ENCODE data around the gene CFH. TPM values are rescaled to one million over a fixed set of nuclear protein-coding genes. Genes with fewer than 3 reads are reported as not detected.
"Not testable (repeated sequence)": the region's sequence is repeated elsewhere in the genome, so short reads cannot be mapped to it uniquely, and the experiment has no call there.

Gene CFH
- total RNA-seq = 5.0 and 28.0 TPM in 2 replicates

GRCh38 chr1:196651637-196652215, at the start of gene CFH:
CFH (plus strand) TSS chr1:196652043; CDS start chr1:196652118, 75 bp downstream.
- DNase-seq (ENCODE audit: low read depth in 2 of 2) = peak in 1 of 2 donors; percentile 70

- DNase-seq (ENCODE audit: low read depth in 2 of 2) = no peak
Measured at GRCh38 chr1:196603651-196604050, 48.2 kb upstream of the CFH start.

DNA sequence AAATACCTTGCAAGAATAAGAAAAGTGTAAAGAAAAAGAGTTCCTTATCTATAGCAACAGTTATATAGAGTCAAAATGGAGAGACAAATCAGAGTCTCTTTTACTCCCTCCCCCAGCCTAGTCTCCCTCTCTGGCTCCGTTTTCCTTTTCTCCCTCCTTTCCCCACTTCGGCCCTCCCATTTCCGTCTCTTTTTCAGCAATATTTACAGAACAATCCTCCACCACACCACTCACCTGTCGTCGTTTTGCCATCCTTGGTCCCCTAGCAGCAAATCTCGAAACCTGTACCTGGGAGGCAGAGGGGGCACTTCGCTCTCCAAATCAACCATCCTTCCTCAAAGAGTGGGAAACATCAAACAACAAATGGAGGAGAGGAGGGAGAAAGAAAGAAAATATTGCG, 43.9 kb upstream of the CFH start:
- DNase-seq (ENCODE audit: low read depth in 2 of 2) = no peak

- peak; percentile 3 to 22 for DNase-seq (ENCODE audit: low read depth in 2 of 2)
Measured at GRCh38 chr1:196608390-196609369, 43.2 kb upstream of the CFH start, which contains the start of gene KCNT2. KCNT2 (minus strand) TSS chr1:196608440; CDS start chr1:196608309, 131 bp downstream.

- no peak for DNase-seq (ENCODE audit: low read depth in 2 of 2)
Measured at GRCh38 chr1:196609370-196609737, 42.5 kb upstream of the CFH start.

DNA sequence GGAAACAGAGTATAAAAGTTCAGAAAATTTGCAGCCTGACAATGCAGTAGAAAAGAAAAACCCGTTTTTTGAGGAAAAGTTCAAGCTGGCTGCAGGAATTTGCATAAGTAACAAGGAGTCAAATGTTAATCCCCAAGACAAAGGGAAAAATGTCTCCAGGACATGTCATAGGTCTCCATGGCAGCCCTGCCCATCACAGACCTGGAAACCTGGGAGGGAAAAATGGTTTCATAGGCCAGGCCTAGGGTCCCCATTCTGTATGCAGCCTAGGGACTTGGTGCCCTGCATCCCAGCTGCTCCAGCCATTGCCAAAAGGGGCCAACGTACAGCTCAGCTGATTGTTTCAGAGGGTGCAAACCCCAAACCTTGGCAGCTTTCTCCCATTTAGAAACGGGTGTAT, 40.0 kb upstream of the CFH start:
- no peak for DNase-seq (ENCODE audit: low read depth in 2 of 2)

DNA sequence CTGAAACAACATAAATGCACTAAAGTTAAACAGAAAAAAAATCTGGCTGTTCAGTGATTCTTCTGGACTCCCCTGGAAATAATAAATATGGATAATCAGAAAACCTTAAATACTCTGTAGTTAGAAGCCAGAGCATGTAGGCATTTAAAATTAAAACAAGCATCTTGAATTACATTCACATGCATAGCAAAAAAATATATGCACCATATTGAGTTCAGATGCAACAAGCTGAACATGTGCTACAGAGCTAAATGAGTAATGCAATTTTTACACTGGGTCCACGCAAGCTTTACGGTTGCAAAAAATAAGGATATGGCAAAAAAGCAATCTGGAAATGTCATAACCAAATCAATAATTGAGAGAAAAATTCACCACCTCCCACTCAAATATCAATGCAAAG, 32.1 kb upstream of the CFH start:
- no peak for DNase-seq (ENCODE audit: low read depth in 2 of 2)

DNA sequence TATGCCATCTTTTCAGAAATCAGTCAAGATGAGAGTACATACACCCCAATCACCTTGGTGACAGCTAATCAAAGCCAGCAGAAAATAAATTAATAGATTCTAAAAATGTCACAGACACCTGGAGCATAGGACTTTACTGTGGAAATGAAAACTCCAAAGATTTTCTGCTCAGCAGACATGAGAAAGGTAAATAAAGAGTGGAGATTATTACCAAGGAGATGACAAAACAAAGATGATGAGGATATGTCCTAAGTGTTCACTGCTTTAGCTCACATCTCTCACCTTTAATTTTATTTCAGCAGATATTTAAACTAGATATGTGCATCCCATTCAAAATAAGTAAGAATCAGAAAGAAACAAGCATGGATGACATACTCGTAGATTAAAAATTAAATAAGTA, 28.8 kb upstream of the CFH start:
- DNase-seq (ENCODE audit: low read depth in 2 of 2) = no peak

GRCh38 chr1:196628838-196629237, 23.0 kb upstream of the CFH start:
- DNase-seq (ENCODE audit: low read depth in 2 of 2) = no peak

- no peak for DNase-seq (ENCODE audit: low read depth in 2 of 2)
Measured at GRCh38 chr1:196637606-196638005, 14.2 kb upstream of the CFH start.

DNA sequence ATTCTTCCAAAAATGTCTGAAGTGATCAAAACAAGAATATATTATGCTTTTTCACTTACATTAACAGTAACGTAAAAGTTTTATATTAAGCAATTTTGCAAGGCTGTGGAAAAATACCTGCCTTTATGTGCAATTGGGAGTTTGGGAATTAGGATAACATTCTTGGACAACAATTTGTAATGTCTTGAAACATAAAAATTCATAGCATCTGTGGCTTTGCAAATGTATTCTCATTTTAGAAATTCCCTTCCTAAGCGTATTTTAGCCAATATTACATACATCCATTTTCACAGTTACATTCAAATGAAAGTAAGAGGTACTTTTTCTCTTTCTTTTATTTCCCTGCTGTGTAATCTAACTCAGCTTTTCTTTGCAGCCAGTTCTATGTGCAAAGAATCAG, 13.4 kb upstream of the CFH start:
- DNase-seq (ENCODE audit: low read depth in 2 of 2) = no peak

DNA sequence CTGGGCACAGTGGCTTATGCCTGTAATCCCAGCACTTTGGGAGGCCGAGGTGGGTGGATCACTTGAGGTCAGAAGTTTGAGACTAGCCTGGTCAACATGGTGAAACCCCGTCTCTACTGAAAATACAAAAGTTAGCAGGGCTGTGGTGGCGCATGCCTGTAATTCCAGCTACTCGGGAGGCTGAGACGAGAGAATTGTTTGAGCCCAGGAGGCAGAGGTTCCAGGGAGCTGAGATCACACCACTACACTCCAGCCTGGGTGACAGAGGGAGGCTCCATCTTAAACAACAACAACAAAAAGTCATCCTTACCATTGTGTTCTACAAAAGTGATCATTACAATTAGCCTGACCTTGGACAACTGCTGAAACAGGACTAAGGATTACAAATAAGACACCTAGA, 12.6 kb upstream of the CFH start:
- not testable (repeated sequence) for DNase-seq (ENCODE audit: low read depth in 2 of 2)

DNA sequence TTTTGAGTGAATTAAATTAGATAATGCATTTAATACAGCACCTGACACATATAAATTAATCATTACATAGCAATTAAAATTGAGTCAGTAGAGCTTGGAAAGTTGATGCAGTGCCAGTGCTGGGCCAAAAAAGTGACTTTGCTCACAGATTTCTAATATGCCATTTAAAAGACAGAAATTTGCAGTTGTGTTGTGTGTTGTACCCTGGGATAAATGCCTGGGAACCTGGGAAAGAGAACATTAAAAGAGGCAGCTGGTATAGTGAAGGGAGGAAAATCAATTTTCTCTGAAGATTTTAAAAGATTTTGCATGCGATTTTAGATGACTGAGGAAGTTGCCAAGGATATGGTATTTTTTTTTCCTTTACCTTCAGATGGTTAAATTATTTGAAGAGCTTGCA, 10.9 kb upstream of the CFH start:
- DNase-seq (ENCODE audit: low read depth in 2 of 2) = no peak

DNA sequence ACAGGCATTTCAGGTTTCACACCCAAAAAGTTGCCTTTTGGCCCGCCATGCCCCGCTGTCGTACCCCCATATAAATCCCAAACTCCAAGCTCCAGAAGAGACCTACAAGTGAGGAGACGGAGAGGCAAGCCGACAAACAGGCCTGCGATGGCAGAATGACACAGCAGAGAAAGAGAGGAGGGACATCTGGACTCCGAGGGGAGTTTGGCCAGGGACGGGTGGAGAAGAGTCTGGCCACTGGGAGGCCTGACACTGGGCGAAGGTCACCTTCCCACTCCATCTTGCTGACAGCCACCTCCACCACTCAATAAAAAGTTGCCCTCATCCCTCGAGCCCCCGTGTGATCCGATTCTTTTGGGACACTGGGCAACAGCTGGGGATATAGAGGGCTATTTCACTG, 1.9 kb upstream of the CFH start:
- no peak for DNase-seq (ENCODE audit: low read depth in 2 of 2)

- DNase-seq (ENCODE audit: low read depth in 2 of 2) = no peak
Measured at GRCh38 chr1:196650403-196650802, 1.4 kb upstream of the CFH start.

DNA sequence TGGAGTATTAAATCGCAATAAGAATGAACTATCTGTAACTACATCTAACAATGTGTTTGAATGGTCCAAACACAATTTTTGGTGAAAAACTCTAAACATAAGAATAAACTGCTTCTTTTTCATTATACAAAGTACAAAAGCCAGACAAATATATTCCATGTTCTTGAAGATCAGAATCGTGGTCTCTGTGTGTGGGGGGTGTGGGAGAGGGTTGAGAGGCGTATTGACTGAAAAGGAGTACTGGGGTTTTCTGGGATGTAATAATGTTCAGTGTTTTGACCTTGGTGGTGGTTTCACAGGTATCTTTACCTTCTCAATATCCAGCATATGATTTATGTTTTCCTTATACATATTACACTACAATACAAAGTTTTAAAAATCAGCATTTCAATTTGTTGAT, 764 bp upstream of the CFH start:
- no peak for DNase-seq (ENCODE audit: low read depth in 2 of 2)

DNA sequence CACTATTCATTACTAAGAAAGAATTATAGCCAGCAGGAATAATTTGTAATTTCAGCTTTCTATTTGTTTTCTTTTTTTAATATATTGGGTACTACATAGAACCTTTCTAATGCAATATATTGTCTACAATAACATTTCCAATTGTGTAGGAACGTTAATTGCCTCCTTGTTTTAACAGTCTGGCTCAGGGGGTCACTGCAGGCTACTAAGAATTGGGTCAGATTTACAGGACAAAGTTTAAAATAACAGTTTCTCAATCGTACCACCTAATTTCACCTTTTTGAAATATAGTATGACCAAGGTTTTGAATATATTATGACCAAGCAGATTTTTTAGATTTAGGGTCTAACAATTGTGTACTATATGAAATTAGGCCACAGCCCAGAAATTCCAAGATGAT, 2.4 kb downstream of the CFH start:
- no peak for DNase-seq (ENCODE audit: low read depth in 2 of 2)

GRCh38 chr1:196655071-196655470, 3.2 kb downstream of the CFH start:
- no peak for DNase-seq (ENCODE audit: low read depth in 2 of 2)

GRCh38 chr1:196655494-196655893, 3.7 kb downstream of the CFH start:
- DNase-seq (ENCODE audit: low read depth in 2 of 2) = no peak

GRCh38 chr1:196659471-196659870, 7.6 kb downstream of the CFH start:
- peak in 1 of 2 donors; percentile 10 for DNase-seq (ENCODE audit: low read depth in 2 of 2)

- DNase-seq (ENCODE audit: low read depth in 2 of 2) = no peak
Measured at GRCh38 chr1:196660272-196660671, 8.4 kb downstream of the CFH start.

- peak; percentile 46 to 53 for DNase-seq (ENCODE audit: low read depth in 2 of 2)
Measured at GRCh38 chr1:196660852-196661251, 9.0 kb downstream of the CFH start.

- DNase-seq (ENCODE audit: low read depth in 2 of 2) = no peak
Measured at GRCh38 chr1:196661345-196661744, 9.5 kb downstream of the CFH start.
